ENCODE data around the gene INPP5A. TPM values are rescaled to one million over a fixed set of nuclear protein-coding genes. Genes with fewer than 3 reads are reported as not detected.

INPP5A gene
- total RNA-seq, 1 donor from 2014 or later: 29.3 TPM

DNA sequence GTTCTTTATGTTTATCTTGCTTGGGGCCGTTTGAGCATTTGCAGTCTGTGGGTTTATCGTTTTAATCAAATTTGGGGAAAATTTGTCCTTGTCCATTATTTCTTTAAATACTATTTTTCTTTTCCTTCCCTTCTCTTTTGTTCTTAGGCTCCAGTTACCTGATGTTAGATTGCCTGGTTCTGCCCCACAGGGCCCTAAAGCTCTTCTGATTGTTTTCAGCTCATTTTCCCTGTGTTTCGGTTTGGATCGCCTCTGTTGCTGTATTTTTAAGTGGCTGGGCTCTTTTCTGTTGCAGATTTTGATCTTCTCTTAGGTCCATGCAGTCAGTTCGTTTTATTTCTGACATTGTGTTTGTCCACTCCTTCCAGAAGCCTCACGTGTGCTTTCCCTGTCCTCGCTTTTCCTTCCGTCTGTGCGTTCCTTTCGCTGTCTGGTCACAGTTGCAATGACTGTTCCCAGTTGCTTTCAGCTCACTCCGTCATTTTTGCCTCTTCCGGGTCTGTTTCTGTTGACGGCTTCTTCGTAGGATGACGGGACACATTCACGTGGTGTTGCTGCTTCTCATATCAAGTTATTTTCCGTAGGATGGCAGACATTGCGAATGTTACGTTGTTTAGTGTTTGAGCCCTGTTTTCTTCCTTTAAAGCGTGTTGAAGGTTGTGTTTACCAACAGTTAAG, 111.4 kb downstream of the INPP5A start:
- no peak for DNase-seq

DNA sequence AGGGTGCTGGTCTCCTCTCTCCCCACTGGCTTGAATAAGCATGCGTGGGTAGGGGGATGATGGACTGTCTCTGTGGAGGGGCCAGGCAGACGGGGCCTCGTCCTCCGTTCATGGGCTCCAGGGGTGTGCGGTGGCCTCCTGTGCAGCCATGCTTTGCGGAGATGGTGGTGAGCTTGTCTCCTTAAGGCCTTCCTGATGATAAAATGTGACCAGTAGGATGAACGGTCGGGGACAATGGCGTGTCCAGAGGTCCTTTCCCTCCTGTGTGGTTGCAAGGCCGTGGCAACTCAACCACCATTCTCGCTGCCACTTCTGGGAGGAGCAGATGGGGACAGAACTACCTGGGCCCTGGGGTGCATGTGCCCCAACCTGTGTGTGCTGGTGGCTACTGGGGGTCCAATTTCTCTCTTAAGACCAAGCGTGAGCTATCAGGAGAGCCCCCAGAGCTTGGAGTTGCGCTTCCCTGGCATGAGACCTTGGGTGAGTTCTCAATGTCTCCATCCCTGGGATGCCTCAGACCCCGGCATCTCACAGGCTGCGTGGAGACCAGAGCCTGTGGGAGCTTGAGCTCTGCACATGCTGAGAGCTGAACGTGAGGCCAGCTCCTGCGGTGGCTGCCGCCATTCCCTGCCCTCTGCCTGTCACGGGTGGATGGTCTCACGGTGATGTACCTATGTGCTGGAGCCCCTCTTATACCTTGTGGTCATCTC, 112.2 kb downstream of the INPP5A start:
- DNase-seq: no peak

DNA sequence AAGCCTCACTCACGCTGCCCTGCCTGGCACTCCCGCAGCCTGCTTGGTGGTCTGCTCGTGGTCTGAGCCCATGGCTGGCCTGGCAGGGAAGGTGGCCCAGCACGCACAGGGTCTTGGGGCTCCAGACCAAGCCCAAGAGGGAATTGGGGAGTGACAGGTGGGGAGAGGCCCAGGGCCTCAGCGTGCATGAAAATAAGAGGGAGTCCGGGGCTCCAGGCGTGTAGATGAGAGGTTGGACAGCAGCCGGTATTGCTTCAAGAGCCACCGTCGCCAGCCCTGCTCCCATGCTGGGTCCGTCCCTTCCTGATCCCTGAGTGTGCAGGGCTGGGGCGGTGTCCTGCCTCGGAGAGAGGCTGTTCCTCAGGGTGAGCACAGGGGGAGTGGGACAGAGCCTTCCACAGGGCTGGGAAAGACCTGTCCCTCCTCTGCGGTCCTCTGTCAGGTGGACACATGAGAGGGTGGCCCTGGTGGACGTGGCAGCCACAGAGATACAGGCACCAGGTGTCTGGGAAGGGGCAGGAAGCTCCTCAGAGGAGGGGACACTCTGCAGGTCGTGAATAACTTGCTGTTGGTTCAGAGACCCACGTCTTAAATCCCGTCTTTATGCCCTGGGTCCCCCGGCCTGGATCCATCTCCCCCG, 113.1 kb downstream of the INPP5A start:
- no peak for DNase-seq

DNA sequence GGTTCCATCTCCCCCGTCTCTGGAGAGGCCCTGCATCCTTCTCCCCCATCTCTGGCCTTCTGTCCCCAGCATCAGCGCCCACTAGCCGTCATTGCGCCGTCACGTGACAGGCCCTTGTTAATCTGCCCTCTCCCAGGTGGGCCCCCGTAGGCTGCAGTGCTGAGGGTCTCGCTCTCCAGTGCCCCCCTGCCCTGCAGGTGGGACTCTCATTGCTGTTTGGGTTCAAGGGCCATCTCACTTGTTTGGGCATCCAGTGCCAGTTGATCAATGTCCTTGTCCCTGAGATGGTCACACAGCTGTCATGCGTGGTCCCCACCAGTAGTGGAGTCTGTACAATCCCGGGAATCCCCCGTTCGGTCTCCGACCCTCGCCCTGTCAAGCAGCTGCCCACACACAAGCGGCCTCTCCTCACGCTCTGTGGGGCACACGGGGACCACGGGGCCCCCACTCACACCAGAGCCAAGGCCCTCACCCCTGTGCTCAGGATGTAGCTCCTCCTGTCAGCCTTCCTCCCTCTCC, 114.0 kb downstream of the INPP5A start:
- DNase-seq: no peak

DNA sequence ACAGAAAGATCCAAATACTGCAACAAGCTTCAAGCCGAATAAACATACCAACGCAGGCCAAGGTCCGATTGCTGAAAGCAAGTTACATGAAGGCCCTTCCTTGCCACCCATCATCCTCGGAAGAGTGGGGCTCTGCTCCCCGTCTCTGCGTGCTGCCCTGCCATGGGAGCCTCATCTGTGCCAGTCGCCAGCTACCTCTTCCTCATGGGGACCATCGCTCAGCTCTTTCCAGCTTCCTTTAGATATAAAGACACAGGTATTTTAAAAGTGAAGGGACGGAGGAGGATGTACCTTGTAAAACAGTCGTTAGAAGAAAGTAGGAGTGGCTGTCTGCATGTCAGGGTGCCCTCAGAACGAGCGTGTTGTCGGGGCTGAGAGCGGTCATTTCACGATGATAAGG, 114.9 kb downstream of the INPP5A start:
- no peak for DNase-seq

DNA sequence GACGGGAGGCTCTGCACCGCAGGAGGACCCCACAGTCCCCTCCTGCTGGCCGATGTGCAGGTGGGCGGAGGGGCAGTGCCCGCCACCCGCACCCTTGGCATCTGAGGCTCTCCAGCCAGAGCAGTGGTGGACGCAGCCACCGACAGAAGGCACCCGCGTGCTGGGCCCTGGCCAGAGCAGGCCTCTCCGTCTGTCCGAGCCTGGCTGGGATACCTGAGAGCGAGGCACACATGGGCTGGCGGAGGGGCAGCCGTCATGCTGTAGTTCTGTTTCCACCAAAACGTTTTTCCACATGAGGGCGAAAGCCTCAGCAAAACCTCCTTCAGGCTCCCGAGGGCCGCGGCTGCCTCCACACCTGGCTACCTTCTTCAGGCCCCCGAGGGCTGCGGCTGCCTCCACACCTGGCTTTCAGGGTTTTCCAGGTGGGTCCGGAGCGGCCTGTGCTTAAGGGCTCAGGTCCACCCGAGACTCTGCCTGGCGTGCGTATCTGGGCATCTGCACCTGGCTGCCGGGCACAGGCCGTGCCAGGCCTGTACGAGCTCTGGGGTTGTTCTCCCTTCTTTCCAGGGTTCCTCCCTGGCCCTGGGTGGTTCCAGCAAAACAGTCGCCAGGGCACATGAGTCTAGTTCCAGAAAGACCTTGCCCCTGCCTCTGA, 115.5 kb downstream of the INPP5A start:
- no peak for DNase-seq

DNA sequence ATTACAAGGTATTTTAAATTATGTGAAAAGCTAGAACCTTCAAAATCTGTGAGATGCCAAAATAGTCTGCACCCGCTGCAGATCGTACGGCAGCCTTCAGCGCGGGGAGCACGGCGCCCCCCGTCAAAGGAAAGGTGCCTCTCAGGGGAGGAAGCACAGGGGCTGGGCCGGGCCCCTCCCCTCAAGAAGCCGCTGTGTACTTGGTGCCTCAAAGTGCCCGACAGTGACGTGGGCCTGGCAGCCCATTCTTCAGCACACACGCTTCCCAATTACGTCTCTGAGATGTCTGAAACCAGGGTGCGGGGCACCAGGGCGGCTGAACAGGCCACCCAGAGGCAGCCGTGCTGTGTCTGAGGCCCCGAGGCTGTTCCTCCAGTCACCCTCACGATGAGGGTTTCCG, 116.1 kb downstream of the INPP5A start:
- no peak for DNase-seq

DNA sequence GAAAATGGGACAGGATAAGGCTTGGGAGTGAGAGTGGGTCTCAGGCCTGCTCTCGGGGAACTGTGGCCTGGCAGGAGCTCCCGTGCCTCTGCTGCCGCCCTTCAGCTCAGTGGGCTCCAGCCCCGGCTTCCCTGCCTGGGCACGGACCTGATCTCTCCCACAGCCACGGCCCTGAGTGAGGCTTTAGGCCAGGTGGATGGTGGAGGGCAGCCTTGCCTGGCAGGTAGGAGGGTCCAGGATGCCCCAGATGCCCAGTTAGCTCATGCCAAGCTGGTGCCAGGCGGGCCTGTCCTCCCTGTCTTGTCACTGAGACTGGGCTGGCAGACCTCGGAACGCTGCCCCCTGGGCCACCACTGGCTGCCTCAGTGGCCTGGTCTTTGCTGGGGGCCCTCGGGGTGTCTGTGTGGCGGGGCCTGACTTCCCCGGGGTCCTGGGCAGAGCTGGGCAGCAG, 116.6 kb downstream of the INPP5A start:
- DNase-seq: no peak

DNA sequence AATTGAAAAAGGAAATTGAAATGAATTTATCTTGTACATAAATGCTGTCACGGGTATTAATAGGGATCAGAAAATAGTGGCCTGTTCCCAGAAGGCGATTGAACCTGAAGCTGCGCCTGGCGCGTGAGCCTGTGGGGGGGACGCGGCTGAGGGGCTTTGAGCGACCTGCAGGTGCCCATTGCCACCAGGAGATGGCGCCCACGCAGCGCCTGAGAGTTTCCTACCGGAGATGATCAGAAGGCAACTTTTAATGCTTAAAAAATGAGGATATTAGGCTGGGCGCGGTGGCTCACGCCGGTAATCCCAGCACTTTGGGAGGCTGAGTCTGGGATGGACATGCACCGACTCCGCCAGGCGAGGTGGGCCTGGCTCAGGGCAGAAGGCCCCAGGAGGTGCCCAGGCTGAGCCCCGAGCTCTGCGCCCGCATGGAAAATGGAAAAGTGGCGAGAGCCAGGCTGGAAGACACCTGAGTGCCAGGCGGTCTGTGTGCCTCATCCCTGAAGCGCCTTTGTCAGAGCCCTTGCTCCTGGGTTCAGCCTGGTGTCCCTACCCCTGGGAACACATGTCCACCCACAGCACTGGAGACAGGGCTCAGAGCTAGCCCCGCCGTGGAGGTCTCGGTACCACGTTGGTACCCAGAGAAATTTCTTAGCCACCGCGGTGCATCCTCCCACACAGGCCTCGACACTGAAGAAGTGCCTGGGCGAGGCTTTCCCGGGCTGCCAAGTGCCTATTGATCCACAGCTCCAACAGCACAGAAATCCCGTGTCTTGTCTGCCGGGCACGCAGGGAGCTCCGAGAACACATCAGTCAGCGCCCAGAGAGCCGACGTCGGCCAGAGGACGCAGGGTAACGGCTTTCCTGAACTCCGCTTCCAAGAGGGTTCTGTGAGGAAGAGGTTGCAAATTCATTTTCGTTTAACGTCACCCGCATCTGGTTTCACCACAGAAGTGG, 117.4 kb downstream of the INPP5A start:
- no peak for DNase-seq

DNA sequence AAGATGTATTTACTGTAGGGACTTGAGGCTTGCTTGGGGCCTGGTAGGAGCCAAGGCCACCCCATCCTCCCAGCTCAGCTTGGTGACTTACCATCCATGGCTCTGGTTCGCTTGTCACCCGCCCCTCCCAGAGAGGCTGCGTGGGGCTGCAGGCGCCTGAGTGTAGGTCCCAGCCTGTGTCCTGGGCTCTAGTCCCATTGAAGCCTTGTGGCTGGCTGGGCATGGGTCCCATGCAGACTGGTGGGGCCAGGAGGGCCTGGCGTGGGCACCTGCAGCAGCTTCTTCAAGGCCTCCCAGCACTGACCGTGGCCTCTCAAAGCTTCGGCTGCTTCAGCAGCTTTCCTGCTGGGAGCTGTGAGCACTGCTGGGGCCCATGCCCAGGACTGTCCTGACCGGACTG, 118.1 kb downstream of the INPP5A start:
- DNase-seq: no peak

DNA sequence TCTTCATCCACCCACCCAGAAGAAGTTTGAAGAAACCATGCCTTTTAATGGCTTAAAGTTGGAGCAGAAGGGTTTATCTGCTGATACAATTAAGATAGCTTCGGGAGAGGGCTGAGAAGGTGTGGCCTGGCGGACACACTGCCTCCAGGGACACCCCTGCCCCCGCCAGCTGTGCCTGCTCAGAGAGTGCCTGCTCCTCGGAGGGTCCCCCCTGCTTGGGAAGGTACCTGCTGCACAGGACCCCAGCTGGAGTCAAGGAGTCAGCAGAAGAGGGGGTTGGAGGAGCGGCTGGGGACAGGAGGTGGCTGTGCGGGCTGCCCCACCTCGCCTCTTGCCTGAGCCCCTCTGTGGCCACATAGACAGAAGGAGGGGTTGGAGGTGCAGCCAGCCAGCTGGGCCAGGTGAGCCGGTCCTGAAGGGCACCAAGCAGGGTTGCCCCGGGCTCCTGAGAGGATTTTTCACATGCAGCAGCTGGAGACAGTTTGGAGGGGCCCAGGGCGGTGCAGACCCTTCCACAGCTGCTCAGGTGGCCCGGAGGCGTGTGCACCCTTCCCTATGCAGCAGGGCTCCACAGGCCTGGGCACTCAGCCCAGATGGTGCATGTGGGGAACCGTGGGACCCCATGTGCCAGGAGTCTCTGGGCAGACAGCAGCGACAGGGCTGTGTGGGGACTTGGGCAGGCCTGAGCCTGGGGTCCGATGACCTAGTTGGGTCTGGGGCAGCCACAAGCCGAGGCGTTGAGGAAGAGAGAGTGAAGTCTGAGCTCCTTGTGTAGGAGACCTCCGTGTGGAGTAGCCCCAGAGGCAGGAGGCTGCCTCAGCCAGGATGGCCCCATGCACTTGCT, 118.9 kb downstream of the INPP5A start:
- no peak for DNase-seq

DNA sequence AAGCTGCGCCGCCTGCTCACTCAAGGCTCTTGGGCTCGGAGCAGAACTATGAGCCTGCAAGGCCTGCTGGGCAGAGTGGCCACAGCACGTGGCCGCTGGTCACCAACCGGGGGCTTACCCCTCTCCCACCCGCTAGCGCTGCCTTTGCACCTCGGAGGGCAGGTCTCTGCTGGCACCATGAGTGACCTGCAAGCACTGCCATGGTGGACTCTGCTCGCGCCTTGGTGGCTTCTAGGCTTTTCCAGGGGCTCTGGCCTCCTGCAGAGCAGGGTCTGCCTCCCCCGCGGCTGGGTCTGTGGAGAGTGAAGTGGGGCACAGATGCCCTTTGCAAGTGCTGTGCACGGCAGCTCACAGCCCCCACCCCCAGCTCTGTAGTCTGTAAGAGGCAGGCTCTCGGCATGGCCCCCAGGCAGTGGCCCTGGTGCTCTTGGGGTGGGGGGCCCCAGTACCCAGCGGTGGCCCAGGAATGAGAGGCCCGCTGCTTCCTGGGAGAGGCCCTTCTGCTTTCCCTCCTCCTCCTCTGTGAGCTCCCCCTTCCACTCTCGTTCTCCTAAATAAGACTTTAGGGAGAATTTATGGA, 119.6 kb downstream of the INPP5A start:
- DNase-seq: no peak

DNA sequence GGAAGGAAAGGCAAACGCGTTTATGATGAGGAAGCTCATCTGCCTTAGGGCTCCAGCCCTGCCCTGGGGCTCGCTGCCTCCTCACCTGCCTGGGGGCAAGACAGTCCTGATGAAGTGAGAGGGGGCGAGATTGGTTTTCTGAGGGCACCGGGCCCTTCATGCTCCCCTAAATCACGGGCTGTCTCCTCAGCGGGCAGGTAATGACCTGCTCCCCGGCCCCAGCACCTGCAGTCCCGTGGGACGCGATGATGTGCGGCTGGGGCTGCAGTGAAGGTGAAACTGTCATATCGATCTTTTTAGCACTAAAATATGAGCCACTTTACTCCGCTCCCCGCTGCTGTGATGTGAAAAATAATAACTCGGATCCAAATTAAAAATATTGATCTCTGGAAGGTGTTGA, 120.2 kb downstream of the INPP5A start:
- DNase-seq: no peak

DNA sequence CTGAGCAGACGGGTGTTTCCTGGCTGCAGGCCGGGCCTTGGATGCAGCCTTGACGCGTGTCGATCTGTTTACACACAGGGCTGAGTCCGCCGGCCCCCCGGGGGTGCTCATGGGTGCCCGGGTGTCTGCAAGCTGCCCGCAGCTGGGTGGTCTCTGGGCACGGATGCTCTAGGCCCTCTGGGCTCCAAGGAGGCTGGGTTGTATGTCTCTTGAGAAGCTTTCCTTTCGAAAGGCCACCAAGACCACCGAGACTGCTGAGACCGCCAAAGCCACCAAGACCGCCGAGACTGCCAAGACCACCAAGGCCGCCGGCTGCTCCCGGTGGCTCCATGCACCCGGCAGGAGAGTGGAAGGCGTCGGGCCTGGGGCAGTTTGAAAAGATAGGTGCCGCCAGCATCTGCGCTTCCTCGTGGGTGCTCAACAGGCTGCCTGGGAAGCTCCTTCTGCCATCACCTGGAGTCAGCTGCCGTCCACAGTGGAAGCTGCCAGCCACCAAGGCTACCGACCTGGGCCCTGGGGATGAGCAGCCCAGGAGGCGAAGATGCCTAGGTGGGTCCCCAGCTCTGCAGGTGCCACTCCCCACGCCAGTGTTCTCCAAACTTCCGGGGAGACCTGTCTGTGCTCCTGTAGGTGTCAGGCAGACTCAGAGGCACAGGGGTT, 121.1 kb downstream of the INPP5A start:
- DNase-seq: no peak

DNA sequence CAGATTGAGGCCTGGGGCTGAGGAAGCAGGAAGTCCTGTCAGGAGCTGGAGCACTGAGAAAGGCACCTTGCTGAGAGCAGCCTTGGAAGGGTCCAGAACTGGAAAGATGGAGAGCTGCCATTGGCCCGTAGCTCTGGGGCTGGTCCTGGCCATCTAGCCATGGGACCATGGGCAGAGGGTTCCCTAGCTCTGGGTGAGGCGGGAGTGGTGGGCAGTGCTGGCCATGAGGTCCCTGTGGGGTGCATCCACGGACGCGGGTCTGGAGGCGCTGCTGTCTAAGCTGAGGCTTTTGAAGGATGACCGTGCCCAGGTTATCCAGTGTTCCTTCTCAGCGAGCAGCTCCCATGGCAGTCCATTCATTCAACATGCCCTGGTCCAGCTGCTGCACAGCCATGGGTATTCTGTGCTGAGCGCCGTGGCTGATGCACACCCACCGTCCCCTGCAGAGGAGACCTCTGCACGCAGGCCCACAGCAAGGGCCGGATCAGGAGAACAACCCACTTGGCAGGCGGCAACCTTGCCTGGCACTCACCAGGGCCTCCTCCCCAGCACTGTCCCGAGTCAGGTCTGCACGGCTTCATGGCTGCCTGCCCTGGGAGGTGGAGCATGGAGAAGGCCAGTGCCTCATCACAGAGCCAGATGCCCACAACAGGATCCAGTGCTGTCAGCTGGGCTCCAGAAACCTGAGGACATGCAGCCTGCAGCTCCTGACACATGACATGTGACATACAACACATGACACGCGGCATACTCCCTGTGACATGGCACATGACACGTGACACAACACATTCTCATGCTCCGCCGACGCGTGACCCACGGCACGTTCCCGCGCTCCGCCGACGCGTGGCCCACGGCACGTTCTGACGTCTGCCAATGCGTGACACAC, 121.9 kb downstream of the INPP5A start:
- no peak for DNase-seq

DNA sequence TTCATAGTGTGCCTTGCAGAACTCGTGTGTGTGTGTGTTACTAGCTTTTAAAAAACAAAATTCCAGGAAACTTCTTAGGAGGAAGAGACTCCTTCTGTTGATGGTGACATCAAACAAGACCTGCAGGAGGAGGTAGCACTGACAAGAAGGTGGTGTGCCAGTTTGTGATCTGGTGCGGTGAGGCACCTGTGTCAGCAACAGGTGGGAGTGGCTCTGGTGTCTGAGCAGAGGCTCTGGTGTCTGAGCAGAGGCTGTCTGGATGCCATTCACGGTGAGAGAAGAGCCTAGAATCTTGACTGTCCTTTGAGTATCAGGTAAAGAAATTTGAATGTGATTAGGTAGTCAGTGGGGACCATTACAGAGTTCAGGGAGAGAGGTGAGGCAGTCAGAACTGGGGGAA, 122.8 kb downstream of the INPP5A start:
- no peak for DNase-seq

DNA sequence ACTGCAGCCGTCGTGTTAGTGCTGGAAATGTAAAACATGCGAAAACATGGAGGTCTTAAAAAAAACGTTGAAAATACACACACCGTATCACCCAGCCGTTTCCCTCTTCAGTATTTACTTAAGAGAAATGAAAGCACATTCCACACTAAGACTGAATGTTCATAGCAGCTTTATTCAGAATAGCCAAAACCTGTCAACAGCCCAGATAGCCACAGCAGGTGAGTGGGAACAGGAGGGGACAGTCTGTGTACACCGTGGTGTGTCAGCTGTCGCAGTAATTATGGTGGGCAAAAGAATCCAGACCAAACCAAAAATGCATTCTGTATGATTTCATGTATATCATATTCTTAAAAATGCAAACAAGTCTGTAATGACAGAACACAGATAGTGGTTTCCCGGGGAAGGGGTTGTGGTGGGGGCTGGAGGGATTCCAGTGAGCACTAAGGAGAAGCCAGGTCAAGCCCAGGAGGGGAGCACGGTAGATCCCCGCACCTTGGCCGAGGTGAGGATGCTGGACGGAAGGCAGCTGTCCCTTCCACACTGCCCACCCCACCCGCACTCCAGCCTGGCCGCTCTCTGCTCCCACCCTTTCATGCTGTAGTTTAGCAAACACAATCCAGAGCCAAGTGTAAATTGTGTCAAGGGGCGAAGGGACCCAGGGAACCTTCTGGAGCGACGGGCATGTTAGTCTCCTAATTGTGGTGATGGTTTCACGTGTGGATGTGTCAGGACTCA, 124.8 kb downstream of the INPP5A start:
- DNase-seq: no peak

All from occipital lobe (tissue), 2 donors.